HepG2 (cell line): ENCODE data around the gene BCAS3. TPM values are rescaled to one million over a fixed set of nuclear protein-coding genes. Genes with fewer than 3 reads are reported as not detected.

Source experiments
- ATAC-seq: fragments of 200-7000 bp; cut with Tn5 transposase; 3 replicates; pipeline ENCODE4 v1.9.1; 2020; ENCODE audit warnings: mild to moderate bottlenecking, moderate library complexity
- BruUV-seq: library from RNA; stranded (reverse); fragments of 400-500 nt; replicated peaks from 2 replicates; lab custom pipeline; 2021; lab: Mats Ljungman, UMichigan
- CTCF ChIA-PET: fragments of 300-600 bp; formaldehyde crosslinking; extraction: SDS; loops from one replicate; lab custom pipeline; 2021; ENCODE audit warnings: low total read pairs, inconsistent platforms, low intra/inter-chr PET ratio; lab: Yijun Ruan, JAX
- POLR2A ChIA-PET: fragments of 350-600 bp; sonication (Branson Sonifier 250); formaldehyde crosslinking; loops from one replicate; lab custom pipeline; 2020; ENCODE audit warnings: antibody characterized with exemption, inconsistent platforms; lab: Yijun Ruan, JAX
- DNase-seq: peaks from one replicate; pipeline ENCODE4 v3.0.0-alpha.2; 2015; ENCODE audit warnings: low spot score
- FAIRE-seq: peaks from 3 replicates; lab custom pipeline; 2011; peaks lifted over from hg19 to GRCh38; lab: Jason Lieb, UNC
- H2AFZ ChIP-seq: one replicate; pipeline ENCODE4 v1.6.1; 2011; ENCODE audit warnings: low read length, inconsistent platforms
- H3K27ac ChIP-seq: fragments of 300-600 bp; 3 replicates; pipeline ENCODE4 v1.8.0; 2011; ENCODE audit warnings: mixed run types, mild to moderate bottlenecking, mixed read lengths, low read length, inconsistent platforms; ENCODE audit not compliant: insufficient read depth; ENCODE audit errors: extremely low read length
- H3K27me3 ChIP-seq, 2 experiments: fragments of 200-600 bp in 1 of 2; 2 replicates in 1 of 2; 3 replicates in 1 of 2; pipeline versions ENCODE4 v1.6.0 to v1.8.0; 2011; ENCODE audit warnings: low read length in 2 of 2, mild to moderate bottlenecking in 2 of 2, moderate library complexity in 2 of 2, inconsistent platforms in 1 of 2; ENCODE audit not compliant: insufficient read depth in 2 of 2, control insufficient read depth in 1 of 2
- H3K36me3 ChIP-seq, 2 experiments: fragments of 200-600 bp in 1 of 2; replicated peaks in 1 of 2; 2 replicates in 1 of 2; 3 replicates in 1 of 2; pipeline versions ENCODE4 v1.5.1 to v1.8.0; 2011; ENCODE audit warnings: low read length in 2 of 2, inconsistent platforms in 1 of 2; ENCODE audit not compliant: insufficient read depth in 2 of 2, control insufficient read depth in 1 of 2
- H3K4me1 ChIP-seq: 2 replicates; pipeline ENCODE4 v1.5.1; 2012; ENCODE audit warnings: low read length, inconsistent platforms; ENCODE audit not compliant: insufficient read depth
- H3K4me2 ChIP-seq: 2 replicates; pipeline ENCODE4 v1.6.0; 2011; ENCODE audit warnings: low read depth, low read length, inconsistent platforms
- H3K4me3 ChIP-seq, 3 experiments: fragments of 200-600 bp in 1 of 3; sonication (generic), shearing (Covaris generic) in 1 of 3; replicated peaks in 1 of 3; 2 replicates each; pipeline ENCODE4 v1.5.1; 2011 to 2016; ENCODE audit warnings: low read length in 3 of 3, inconsistent platforms in 2 of 3, low read depth in 2 of 3, mild to moderate bottlenecking in 2 of 3, control low read depth in 1 of 3, mixed read lengths in 1 of 3; ENCODE audit not compliant: insufficient read depth in 1 of 3
- H3K79me2 ChIP-seq: one replicate; pipeline ENCODE4 v1.6.1; 2011; ENCODE audit warnings: low read length, inconsistent platforms; ENCODE audit not compliant: insufficient read depth
- H3K9ac ChIP-seq: 2 replicates; pipeline ENCODE4 v1.6.0; 2011; ENCODE audit warnings: mild to moderate bottlenecking, low read depth, low read length, inconsistent platforms; ENCODE audit not compliant: insufficient read depth
- H3K9me3 ChIP-seq: 2 replicates; pipeline ENCODE4 v1.5.1; 2012; ENCODE audit warnings: mild to moderate bottlenecking, low read length
- H4K20me1 ChIP-seq: 2 replicates; pipeline ENCODE4 v1.6.0; 2011; ENCODE audit warnings: inconsistent platforms, mild to moderate bottlenecking, low read length, moderate library complexity; ENCODE audit not compliant: insufficient read depth
- NFE2L1 ChIP-seq: sonication (generic); formaldehyde crosslinking; IDR thresholded peaks from 2 replicates; pipeline ENCODE4 v1.4.0; 2020; ENCODE audit warnings: missing genetic modification reagents, mild to moderate bottlenecking, borderline replicate concordance
- PCBP1 ChIP-seq: fragments of 200-400 bp; formaldehyde crosslinking; IDR thresholded peaks from 2 replicates; pipeline ENCODE4 v1.6.1; 2017; ENCODE audit warnings: mild to moderate bottlenecking, low read depth, low read length, borderline replicate concordance
- REXO4 ChIP-seq: sonication (generic); formaldehyde crosslinking; IDR thresholded peaks from 2 replicates; pipeline ENCODE4 v1.8.0; 2022; ENCODE audit warnings: missing genetic modification reagents, mild to moderate bottlenecking, borderline replicate concordance
- YEATS4 ChIP-seq: sonication (generic); formaldehyde crosslinking; IDR thresholded peaks from 2 replicates; pipeline ENCODE4 v1.4.0; 2020; ENCODE audit warnings: missing genetic modification reagents, borderline replicate concordance
- ZNF263 ChIP-seq: sonication (generic); formaldehyde crosslinking; IDR thresholded peaks from 2 replicates; pipeline ENCODE4 v1.4.0; 2020; ENCODE audit warnings: missing genetic modification reagents
- WGBS: methylation state at CpG from one replicate; pipeline ENCODE4 v1.1.6; 2017; ENCODE audit warnings: low lambda C conversion rate; 5-methylcytosine and 5-hydroxymethylcytosine counted together
- in situ Hi-C: cut with HindIII; loops from 2 replicates; pipeline ENCODE4 v1.10.0; 2017; ENCODE audit warnings: low pct_unique_long_range_greater_than_20kb; ENCODE audit not compliant: extremely low pct_ligation_motif_present
- intact Hi-C: fragments of 100-400 bp; cut with micrococcal nuclease; formaldehyde crosslinking; loops from one replicate; pipeline ENCODE4 v1.10.0; 2022; ENCODE audit not compliant: unreplicated experiment
- polyA plus RNA-seq, 8 experiments: library from polyadenylated mRNA; depleted of rRNA in 3 of 8; stranded (reverse) in 7 of 8; unstranded in 1 of 8; fragments of >200 nt; fragmentation: Illumina TruSeq in 4 of 8; extraction: Trizol in 4 of 8; gene quantifications; 2 replicates each; pipeline versions ENCODE4 v1.2.1 to v1.2.3, GENCODE V29; 2011 to 2016; ENCODE audit warnings: low read depth in 4 of 8, missing spikeins in 1 of 8, mixed read lengths in 1 of 8; ENCODE audit not compliant: insufficient read depth in 1 of 8
- total RNA-seq, 5 experiments: library from RNA; depleted of rRNA; stranded (reverse); fragments of >200 nt; fragmentation: Illumina TruSeq; extraction: Trizol; gene quantifications; 2 replicates each; pipeline ENCODE4 v1.2.3, GENCODE V29; 2016; ENCODE audit warnings: low read depth in 1 of 5
- TF ChIP-seq, protein P1 (sequence below): sonication (generic); formaldehyde crosslinking; IDR thresholded peaks from 2 replicates; pipeline ENCODE4 v1.4.0; 2020; ENCODE audit warnings: missing genetic modification reagents
- TF ChIP-seq, protein P2 (sequence below): sonication (generic); formaldehyde crosslinking; IDR thresholded peaks from 2 replicates; pipeline ENCODE4 v1.4.0; 2020; ENCODE audit warnings: mild to moderate bottlenecking, missing genetic modification reagents

The BCAS3 gene
- total and polyA plus RNA-seq, 2 of the 13 experiments (the other 11 are each of a cell fraction or from before 2014, with no cell fraction given): 10.7 to 11.2 TPM

DNA sequence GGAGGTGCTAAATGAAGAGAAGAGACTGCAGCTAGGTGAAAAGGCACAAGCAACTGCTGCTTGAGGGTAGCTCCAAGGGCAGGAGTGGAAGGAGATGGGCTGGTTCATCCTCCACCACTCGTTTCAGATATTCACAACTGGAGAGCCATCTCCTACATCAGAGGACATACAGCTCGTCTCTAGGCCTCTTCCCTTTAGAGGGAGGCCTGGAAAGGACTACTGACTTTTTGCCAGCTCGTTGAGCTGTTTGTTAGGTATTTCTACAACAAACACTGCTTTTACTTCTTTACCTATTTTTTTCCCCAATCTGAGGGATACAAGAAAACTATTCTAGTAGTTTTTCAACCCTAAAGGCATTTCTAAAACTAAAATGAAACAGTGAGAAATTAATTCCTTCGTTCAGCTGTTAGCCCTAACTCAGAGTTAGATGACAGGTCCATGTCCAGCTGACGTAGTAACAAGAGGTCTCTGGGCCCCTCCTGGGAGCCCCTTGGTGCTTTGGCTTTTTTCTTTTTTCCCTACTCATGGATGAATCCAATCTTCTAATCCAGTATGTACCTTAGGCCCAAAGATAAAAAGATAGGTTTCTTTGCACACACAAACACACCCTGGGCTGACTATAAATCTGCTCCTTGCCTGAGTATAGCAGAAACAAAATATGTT is 674.2 kb downstream of the BCAS3 start:
- Histone ChIP-seq H3K4me1 (peaks cover 56% of the 10 kb centered on the region), H3K4me3 (no peak overlapping the region), H2AFZ (no peak overlapping the region), H3K27ac (no peak overlapping the region), H3K9ac (no peak overlapping the region)
- intact Hi-C loops: no loop called here
- CTCF ChIA-PET: no interaction called here
- POLR2A ChIA-PET: interaction anchor here (1.0 to 1.6 kb wide), 4 partner anchors 11 to 47 kb away, joined by 4 to 5 read pairs (median 4); partner anchors contain the start of gene TBX2
- TF ChIP-seq, protein P1, sequence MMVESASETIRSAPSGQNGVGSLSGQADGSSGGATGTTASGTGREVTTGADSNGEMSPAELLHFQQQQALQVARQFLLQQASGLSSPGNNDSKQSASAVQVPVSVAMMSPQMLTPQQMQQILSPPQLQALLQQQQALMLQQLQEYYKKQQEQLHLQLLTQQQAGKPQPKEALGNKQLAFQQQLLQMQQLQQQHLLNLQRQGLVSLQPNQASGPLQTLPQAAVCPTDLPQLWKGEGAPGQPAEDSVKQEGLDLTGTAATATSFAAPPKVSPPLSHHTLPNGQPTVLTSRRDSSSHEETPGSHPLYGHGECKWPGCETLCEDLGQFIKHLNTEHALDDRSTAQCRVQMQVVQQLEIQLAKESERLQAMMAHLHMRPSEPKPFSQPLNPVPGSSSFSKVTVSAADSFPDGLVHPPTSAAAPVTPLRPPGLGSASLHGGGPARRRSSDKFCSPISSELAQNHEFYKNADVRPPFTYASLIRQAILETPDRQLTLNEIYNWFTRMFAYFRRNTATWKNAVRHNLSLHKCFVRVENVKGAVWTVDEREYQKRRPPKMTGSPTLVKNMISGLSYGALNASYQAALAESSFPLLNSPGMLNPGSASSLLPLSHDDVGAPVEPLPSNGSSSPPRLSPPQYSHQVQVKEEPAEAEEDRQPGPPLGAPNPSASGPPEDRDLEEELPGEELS (CRISPR knock-in tag): no peak
- TF ChIP-seq ZNF263 (CRISPR knock-in tag) (no peak), YEATS4 (CRISPR knock-in tag) (no peak), REXO4 (CRISPR knock-in tag) (no peak), PCBP1 (no peak), NFE2L1 (CRISPR knock-in tag) (no peak)
- TF ChIP-seq, protein P2, sequence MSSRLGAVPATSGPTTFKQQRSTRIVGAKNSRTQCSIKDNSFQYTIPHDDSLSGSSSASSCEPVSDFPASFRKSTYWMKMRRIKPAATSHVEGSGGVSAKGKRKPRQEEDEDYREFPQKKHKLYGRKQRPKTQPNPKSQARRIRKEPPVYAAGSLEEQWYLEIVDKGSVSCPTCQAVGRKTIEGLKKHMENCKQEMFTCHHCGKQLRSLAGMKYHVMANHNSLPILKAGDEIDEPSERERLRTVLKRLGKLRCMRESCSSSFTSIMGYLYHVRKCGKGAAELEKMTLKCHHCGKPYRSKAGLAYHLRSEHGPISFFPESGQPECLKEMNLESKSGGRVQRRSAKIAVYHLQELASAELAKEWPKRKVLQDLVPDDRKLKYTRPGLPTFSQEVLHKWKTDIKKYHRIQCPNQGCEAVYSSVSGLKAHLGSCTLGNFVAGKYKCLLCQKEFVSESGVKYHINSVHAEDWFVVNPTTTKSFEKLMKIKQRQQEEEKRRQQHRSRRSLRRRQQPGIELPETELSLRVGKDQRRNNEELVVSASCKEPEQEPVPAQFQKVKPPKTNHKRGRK (CRISPR knock-in tag): no peak
- TF ChIP-seq, all 625 proteins: peak for 0
- ATAC-seq (no peak), FAIRE-seq (no peak), DNase-seq (no peak)
- no TSS peak for BruUV-seq
- no peaks in the 10 kb centered on the region for H3K27me3 ChIP-seq
- no peak overlapping the region for H3K4me2 ChIP-seq
- no peaks in the 10 kb centered on the region for H3K79me2 ChIP-seq
- H3K9me3 ChIP-seq: no peaks in the 10 kb centered on the region
- H4K20me1 ChIP-seq: no peaks in the 10 kb centered on the region
- H3K36me3 ChIP-seq: no peaks in the 10 kb centered on the region
- in situ Hi-C loops: no loop called here
- WGBS: 83% methylated on average over 5 of the region's 5 CpGs
